Measurements from ENCODE around the gene APAF1. TPM values are rescaled to one million over a fixed set of nuclear protein-coding genes. Genes with fewer than 3 reads are reported as not detected.
"Not testable (repeated sequence)": the region's sequence is repeated elsewhere in the genome, so short reads cannot be mapped to it uniquely, and the experiment has no call there.

APAF1 gene
- total and polyA plus RNA-seq, 7 experiments from 2014 or later: 3.4 to 36.4 (median 26.7) TPM

- DNase-seq (peak in 1 of 9 donors; percentile 34), ATAC-seq (no peak)
- CTCF ChIA-PET: no interaction called here
- Mint-ChIP-seq H3K36me3 (no peaks in the 10 kb centered on the region), H3K27ac (peak overlapping the region in 1 of 9 donors; percentile 44), H3K4me1 (peaks cover 0 to 17% (median 0%) of the 10 kb centered on the region in 7 donors), H3K27me3 (peaks cover 0 to 19% (median 13%) of the 10 kb centered on the region in 5 donors), H3K4me3 (peak overlapping the region in 1 of 10 donors; percentile 44), H3K9me3 (peaks cover 0 to 2% (median 0%) of the 10 kb centered on the region in 11 donors)
- Histone ChIP-seq H3K27ac (ENCODE audit: low read depth, low read length) (no peak overlapping the region), H3K36me3 (ENCODE audit: control insufficient read depth in 2 of 3, insufficient read depth in 3 of 3, low read length in 3 of 3) (no peaks in the 10 kb centered on the region), H3K27me3 (ENCODE audit: control insufficient read depth in 2 of 2, insufficient read depth in 2 of 2, low read length in 2 of 2) (no peaks in the 10 kb centered on the region), H3K4me1 (ENCODE audit: control insufficient read depth in 2 of 2, insufficient read depth in 2 of 2, low read length in 2 of 2) (no peaks in the 10 kb centered on the region), H3K4me3 (ENCODE audit: low read length) (no peak overlapping the region), H3K9me3 (ENCODE audit: control insufficient read depth in 2 of 3, low read length in 3 of 3) (no peaks in the 10 kb centered on the region)
- POLR2A ChIA-PET: no interaction called here
- intact Hi-C loops (cut with micrococcal nuclease): no loop called here
Observed at GRCh38 chr12:98754095-98754494, 109.0 kb downstream of the APAF1 start.

DNA sequence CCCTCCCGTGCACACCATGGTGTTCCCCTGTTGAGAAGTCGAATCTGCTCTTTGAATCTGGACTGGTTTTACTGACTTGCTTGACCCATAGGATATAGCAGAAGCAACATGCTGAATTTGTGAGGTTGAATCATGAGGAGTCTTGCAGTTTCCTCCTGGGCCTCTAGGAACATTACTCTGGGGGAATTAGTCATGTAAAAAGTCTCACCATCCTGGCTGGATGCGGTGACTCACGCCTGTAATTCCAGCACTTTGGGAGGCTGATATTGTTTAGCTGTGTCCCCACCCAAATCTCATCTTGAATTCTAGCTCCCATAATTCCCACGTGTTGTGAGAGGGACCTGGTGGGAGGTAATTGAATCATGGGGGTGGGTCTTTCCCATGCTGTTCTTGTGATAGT lies 110.8 kb downstream of the APAF1 start:
- H3K4me1 ChIP-seq (ENCODE audit: control insufficient read depth in 2 of 2, insufficient read depth in 2 of 2, low read length in 2 of 2); H3K36me3 Mint-ChIP-seq; CTCF ChIA-PET; H3K36me3 ChIP-seq (ENCODE audit: control insufficient read depth in 2 of 3, insufficient read depth in 3 of 3, low read length in 3 of 3); H3K27me3 Mint-ChIP-seq; H3K4me3 Mint-ChIP-seq; H3K9me3 Mint-ChIP-seq; POLR2A ChIA-PET; ATAC-seq; H3K27ac ChIP-seq (ENCODE audit: low read depth, low read length); H3K4me3 ChIP-seq (ENCODE audit: low read length); H3K27ac Mint-ChIP-seq; intact Hi-C loops (cut with micrococcal nuclease); DNase-seq; H3K27me3 ChIP-seq (ENCODE audit: control insufficient read depth in 2 of 2, insufficient read depth in 2 of 2, low read length in 2 of 2); H3K9me3 ChIP-seq (ENCODE audit: control insufficient read depth in 2 of 3, low read length in 3 of 3): not testable (repeated sequence)
- H3K4me1 Mint-ChIP-seq: peaks cover 0 to 17% (median 0%) of the 10 kb centered on the region in 7 donors

- peaks cover 0 to 17% (median 0%) of the 10 kb centered on the region in 7 donors for H3K4me1 Mint-ChIP-seq
- CTCF ChIA-PET: no interaction called here
- DNase-seq: no peak
- POLR2A ChIA-PET: no interaction called here
- H3K36me3 Mint-ChIP-seq: no peaks in the 10 kb centered on the region
- H3K4me3 Mint-ChIP-seq: no peak overlapping the region
- H3K27me3 Mint-ChIP-seq: peaks cover 0 to 10% (median 3%) of the 10 kb centered on the region in 5 donors
- H3K9me3 ChIP-seq (ENCODE audit: control insufficient read depth in 2 of 3, low read length in 3 of 3): no peaks in the 10 kb centered on the region
- no peaks in the 10 kb centered on the region for H3K27me3 ChIP-seq (ENCODE audit: control insufficient read depth in 2 of 2, insufficient read depth in 2 of 2, low read length in 2 of 2)
- H3K9me3 Mint-ChIP-seq: peaks cover 0 to 2% (median 0%) of the 10 kb centered on the region in 11 donors
- no peaks in the 10 kb centered on the region for H3K36me3 ChIP-seq (ENCODE audit: control insufficient read depth in 2 of 3, insufficient read depth in 3 of 3, low read length in 3 of 3)
- H3K27ac ChIP-seq (ENCODE audit: low read depth, low read length): no peak overlapping the region
- intact Hi-C loops (cut with micrococcal nuclease): no loop called here
- no peaks in the 10 kb centered on the region for H3K4me1 ChIP-seq (ENCODE audit: control insufficient read depth in 2 of 2, insufficient read depth in 2 of 2, low read length in 2 of 2)
- H3K27ac Mint-ChIP-seq: no peak overlapping the region
- ATAC-seq: no peak
- no peak overlapping the region for H3K4me3 ChIP-seq (ENCODE audit: low read length)
Observed at GRCh38 chr12:98757455-98757854, 112.4 kb downstream of the APAF1 start.

GRCh38 chr12:98758331-98758730 lies 113.2 kb downstream of the APAF1 start:
- Mint-ChIP-seq H3K27ac (no peak overlapping the region), H3K27me3 (peaks cover 0 to 10% (median 3%) of the 10 kb centered on the region in 5 donors), H3K9me3 (peaks cover 0 to 2% (median 0%) of the 10 kb centered on the region in 11 donors), H3K4me1 (peaks cover 0 to 17% (median 0%) of the 10 kb centered on the region in 7 donors), H3K4me3 (no peak overlapping the region), H3K36me3 (no peaks in the 10 kb centered on the region)
- CTCF ChIA-PET: no interaction called here
- H3K27ac ChIP-seq (ENCODE audit: low read depth, low read length): no peak overlapping the region
- POLR2A ChIA-PET: no interaction called here
- H3K4me3 ChIP-seq (ENCODE audit: low read length): no peak overlapping the region
- H3K36me3 ChIP-seq (ENCODE audit: control insufficient read depth in 2 of 3, insufficient read depth in 3 of 3, low read length in 3 of 3): no peaks in the 10 kb centered on the region
- no peaks in the 10 kb centered on the region for H3K9me3 ChIP-seq (ENCODE audit: control insufficient read depth in 2 of 3, low read length in 3 of 3)
- intact Hi-C loops (cut with micrococcal nuclease): no loop called here
- DNase-seq (no peak), ATAC-seq (no peak)
- no peaks in the 10 kb centered on the region for H3K4me1 ChIP-seq (ENCODE audit: control insufficient read depth in 2 of 2, insufficient read depth in 2 of 2, low read length in 2 of 2)
- no peaks in the 10 kb centered on the region for H3K27me3 ChIP-seq (ENCODE audit: control insufficient read depth in 2 of 2, insufficient read depth in 2 of 2, low read length in 2 of 2)

DNA sequence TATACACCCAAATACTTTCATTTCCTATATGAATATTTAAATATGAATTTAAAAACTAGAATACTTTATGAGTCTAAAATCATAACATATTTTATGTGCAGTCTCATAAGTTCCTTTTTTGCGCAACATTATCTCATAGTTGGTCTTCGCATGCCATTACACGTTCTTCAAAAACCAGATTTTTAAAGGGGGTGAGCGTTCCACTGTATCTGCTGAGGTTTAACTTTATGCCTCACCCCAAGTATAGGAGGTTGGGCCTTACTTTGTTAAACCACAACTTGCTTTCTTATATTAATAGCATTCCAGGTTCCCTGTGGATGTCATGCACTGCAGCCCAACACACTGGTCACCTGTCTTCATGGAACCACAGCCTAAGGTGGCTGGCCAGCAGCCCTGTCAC lies 118.6 kb downstream of the APAF1 start:
- peaks cover 0 to 15% (median 6%) of the 10 kb centered on the region in 5 donors for H3K27me3 Mint-ChIP-seq
- no peak overlapping the region for H3K4me3 Mint-ChIP-seq
- H3K4me1 Mint-ChIP-seq: no peaks in the 10 kb centered on the region
- no peak overlapping the region for H3K27ac Mint-ChIP-seq
- CTCF ChIA-PET: no interaction called here
- DNase-seq (no peak), ATAC-seq (no peak)
- H3K36me3 Mint-ChIP-seq: no peaks in the 10 kb centered on the region
- intact Hi-C loops (cut with micrococcal nuclease): no loop called here
- Histone ChIP-seq H3K4me1 (ENCODE audit: control insufficient read depth in 2 of 2, insufficient read depth in 2 of 2, low read length in 2 of 2) (no peaks in the 10 kb centered on the region), H3K36me3 (ENCODE audit: control insufficient read depth in 2 of 3, insufficient read depth in 3 of 3, low read length in 3 of 3) (no peaks in the 10 kb centered on the region), H3K9me3 (ENCODE audit: control insufficient read depth in 2 of 3, low read length in 3 of 3) (no peaks in the 10 kb centered on the region), H3K27ac (ENCODE audit: low read depth, low read length) (no peak overlapping the region), H3K4me3 (ENCODE audit: low read length) (no peak overlapping the region), H3K27me3 (ENCODE audit: control insufficient read depth in 2 of 2, insufficient read depth in 2 of 2, low read length in 2 of 2) (no peaks in the 10 kb centered on the region)
- POLR2A ChIA-PET: no interaction called here
- no peaks in the 10 kb centered on the region for H3K9me3 Mint-ChIP-seq

DNA sequence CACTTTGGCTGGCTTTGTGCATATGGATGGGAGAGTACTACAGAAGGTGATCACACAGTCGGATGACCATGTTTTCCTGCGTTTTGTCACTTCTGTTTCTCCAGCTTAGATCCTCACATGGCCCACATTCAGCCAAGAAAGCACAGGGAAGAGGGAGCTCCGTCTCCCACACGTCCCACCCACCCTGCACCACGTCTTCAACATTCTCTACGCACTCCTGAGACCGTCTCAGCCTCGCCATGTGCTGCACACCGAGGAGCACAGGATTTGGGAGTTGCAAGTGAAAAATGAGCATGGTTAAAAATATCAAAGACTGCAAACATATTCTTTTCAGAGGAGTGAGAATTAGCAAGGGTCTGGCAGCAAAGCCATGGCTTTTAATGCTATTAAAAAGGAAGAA lies 122.2 kb downstream of the APAF1 start:
- no peak overlapping the region for H3K27ac ChIP-seq (ENCODE audit: low read depth, low read length)
- H3K27ac Mint-ChIP-seq: no peak overlapping the region
- H3K36me3 ChIP-seq (ENCODE audit: control insufficient read depth in 2 of 3, insufficient read depth in 3 of 3, low read length in 3 of 3): no peaks in the 10 kb centered on the region
- no peak for DNase-seq
- CTCF ChIA-PET: no interaction called here
- peaks cover 0 to 13% (median 6%) of the 10 kb centered on the region in 5 donors for H3K27me3 Mint-ChIP-seq
- H3K4me3 Mint-ChIP-seq: no peak overlapping the region
- H3K9me3 Mint-ChIP-seq: peaks cover 0 to 3% (median 0%) of the 10 kb centered on the region in 11 donors
- no peak overlapping the region for H3K4me3 ChIP-seq (ENCODE audit: low read length)
- no peaks in the 10 kb centered on the region for H3K27me3 ChIP-seq (ENCODE audit: control insufficient read depth in 2 of 2, insufficient read depth in 2 of 2, low read length in 2 of 2)
- no peaks in the 10 kb centered on the region for H3K9me3 ChIP-seq (ENCODE audit: control insufficient read depth in 2 of 3, low read length in 3 of 3)
- no peaks in the 10 kb centered on the region for H3K4me1 ChIP-seq (ENCODE audit: control insufficient read depth in 2 of 2, insufficient read depth in 2 of 2, low read length in 2 of 2)
- H3K36me3 Mint-ChIP-seq: peaks cover 0 to 6% (median 0%) of the 10 kb centered on the region in 5 donors
- ATAC-seq: no peak
- POLR2A ChIA-PET: no interaction called here
- peaks cover 0 to 3% (median 0%) of the 10 kb centered on the region in 7 donors for H3K4me1 Mint-ChIP-seq
- intact Hi-C loops (cut with micrococcal nuclease): no loop called here

DNA sequence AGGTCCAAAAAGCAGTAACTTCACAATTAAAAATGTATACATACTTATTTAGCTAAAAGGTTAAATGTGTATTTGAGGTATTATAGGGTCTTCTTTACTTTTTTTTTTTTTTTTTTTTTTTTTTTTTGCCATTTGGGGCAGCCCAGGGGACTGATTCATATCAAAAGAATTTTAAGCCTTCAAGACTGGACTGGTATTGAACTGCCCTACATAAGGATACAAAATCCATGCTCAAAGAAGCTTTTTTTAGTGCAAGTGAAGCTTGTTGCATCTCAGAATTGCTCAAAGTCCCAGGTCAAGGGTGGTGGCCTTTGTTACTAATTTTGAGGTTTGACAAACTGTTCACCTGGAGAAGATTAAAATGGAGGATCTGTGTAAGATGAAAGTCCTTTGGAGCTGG lies 124.0 kb downstream of the APAF1 start:
- Mint-ChIP-seq H3K27ac (no peak overlapping the region), H3K4me1 (peaks cover 0 to 5% (median 0%) of the 10 kb centered on the region in 7 donors), H3K4me3 (no peak overlapping the region), H3K9me3 (peaks cover 0 to 6% (median 0%) of the 10 kb centered on the region in 11 donors), H3K36me3 (peaks cover 0 to 7% (median 0%) of the 10 kb centered on the region in 5 donors), H3K27me3 (peaks cover 0 to 9% (median 6%) of the 10 kb centered on the region in 5 donors)
- Histone ChIP-seq H3K36me3 (ENCODE audit: control insufficient read depth in 2 of 3, insufficient read depth in 3 of 3, low read length in 3 of 3) (no peaks in the 10 kb centered on the region), H3K4me1 (ENCODE audit: control insufficient read depth in 2 of 2, insufficient read depth in 2 of 2, low read length in 2 of 2) (no peaks in the 10 kb centered on the region), H3K27me3 (ENCODE audit: control insufficient read depth in 2 of 2, insufficient read depth in 2 of 2, low read length in 2 of 2) (no peaks in the 10 kb centered on the region), H3K27ac (ENCODE audit: low read depth, low read length) (no peak overlapping the region), H3K9me3 (ENCODE audit: control insufficient read depth in 2 of 3, low read length in 3 of 3) (no peaks in the 10 kb centered on the region), H3K4me3 (ENCODE audit: low read length) (no peak overlapping the region)
- DNase-seq (no peak), ATAC-seq (no peak)
- ChIA-PET CTCF (no interaction called here), POLR2A (no interaction called here)
- intact Hi-C loops (cut with micrococcal nuclease): no loop called here

Measured in naive thymus-derived CD4-positive, alpha-beta T cell (primary cell).